IMR-90 (cell line): ENCODE results near the gene MRPL34. TPM values are rescaled to one million over a fixed set of nuclear protein-coding genes. Genes with fewer than 3 reads are reported as not detected.

Source experiments
- ATAC-seq: fragments of 200-7000 bp; cut with Tn5 transposase; 2 replicates; pipeline ENCODE4 v1.9.1; 2020; ENCODE audit warnings: low read depth, mild to moderate bottlenecking, moderate library complexity
- BruUV-seq: library from RNA; stranded (reverse); fragments of 400-500 nt; replicated peaks from 2 replicates; lab custom pipeline; 2021; lab: Mats Ljungman, UMichigan
- CTCF ChIA-PET: fragments of 300-600 bp; formaldehyde crosslinking; extraction: SDS; loops from one replicate; lab custom pipeline; 2021; ENCODE audit warnings: antibody characterized with exemption; lab: Yijun Ruan, JAX
- POLR2A ChIA-PET: fragments of 300-600 bp; sonication (Branson Sonifier 250); formaldehyde crosslinking; loops from one replicate; lab custom pipeline; 2022; ENCODE audit warnings: antibody characterized with exemption; ENCODE audit not compliant: unreplicated experiment; lab: Charles Lee
- DNase-seq: peaks from one replicate; pipeline ENCODE4 v3.0.0; 2013
- H2AFZ ChIP-seq: replicated peaks from 2 replicates; pipeline ENCODE3; 2013; ENCODE audit warnings: low read length, mild to moderate bottlenecking; ENCODE audit not compliant: poor library complexity
- H2AK5ac ChIP-seq: 2 replicates; pipeline ENCODE4 v1.6.1; 2013; ENCODE audit warnings: low read depth, low read length, inconsistent platforms
- H2AK9ac ChIP-seq: replicated peaks from 2 replicates; pipeline ENCODE3; 2013; ENCODE audit warnings: mild to moderate bottlenecking, low read depth, low read length, moderate library complexity; ENCODE audit not compliant: poor library complexity
- H2BK120ac ChIP-seq: 2 replicates; pipeline ENCODE4 v1.6.1; 2013; ENCODE audit warnings: low read depth, low read length, inconsistent platforms
- H2BK15ac ChIP-seq: 3 replicates; pipeline ENCODE4 v1.6.1; 2013; ENCODE audit warnings: low read depth, low read length, inconsistent platforms
- H2BK20ac ChIP-seq: 2 replicates; pipeline ENCODE4 v1.6.1; 2013; ENCODE audit warnings: low read depth, mild to moderate bottlenecking, inconsistent platforms, low read length, moderate library complexity
- H2BK5ac ChIP-seq: 2 replicates; pipeline ENCODE4 v1.6.1; 2013; ENCODE audit warnings: mild to moderate bottlenecking, low read depth, low read length, inconsistent platforms; ENCODE audit not compliant: poor library complexity, severe bottlenecking
- H3K14ac ChIP-seq: replicated peaks from 2 replicates; pipeline ENCODE4 v1.6.1; 2013; ENCODE audit warnings: low read depth, low read length, inconsistent platforms
- H3K18ac ChIP-seq: 2 replicates; pipeline ENCODE4 v1.6.1; 2013; ENCODE audit warnings: low read depth, low read length, control low read depth
- H3K23ac ChIP-seq: 2 replicates; pipeline ENCODE4 v1.6.1; 2013; ENCODE audit warnings: low read depth, low read length, inconsistent platforms
- H3K27ac ChIP-seq: 2 replicates; pipeline ENCODE4 v1.5.1; 2013; ENCODE audit warnings: mild to moderate bottlenecking, control low read depth, low read length; ENCODE audit not compliant: insufficient read depth
- H3K27me3 ChIP-seq: 2 replicates; pipeline ENCODE4 v1.6.1; 2013; ENCODE audit warnings: low read length; ENCODE audit not compliant: control insufficient read depth, insufficient read depth
- H3K36me3 ChIP-seq: 2 replicates; pipeline ENCODE4 v1.6.1; 2013; ENCODE audit warnings: low read length, mixed read lengths; ENCODE audit not compliant: control insufficient read depth, insufficient read depth
- H3K4ac ChIP-seq: 2 replicates; pipeline ENCODE4 v1.6.1; 2013; ENCODE audit warnings: low read depth, low read length, inconsistent platforms
- H3K4me1 ChIP-seq: 2 replicates; pipeline ENCODE4 v1.6.1; 2013; ENCODE audit warnings: low read length, mixed read lengths; ENCODE audit not compliant: control insufficient read depth, insufficient read depth
- H3K4me2 ChIP-seq: 2 replicates; pipeline ENCODE4 v1.6.1; 2013; ENCODE audit warnings: low read depth, mild to moderate bottlenecking, control low read depth, low read length, moderate library complexity
- H3K4me3 ChIP-seq: 2 replicates; pipeline ENCODE4 v1.5.1; 2013; ENCODE audit warnings: low read depth, mild to moderate bottlenecking, control low read depth, low read length, moderate library complexity; ENCODE audit not compliant: insufficient read depth
- H3K56ac ChIP-seq: 2 replicates; pipeline ENCODE4 v1.6.1; 2013; ENCODE audit warnings: low read length, inconsistent platforms; ENCODE audit not compliant: insufficient read depth; ENCODE audit errors: extremely low read depth
- H3K79me1 ChIP-seq, 2 experiments: 2 replicates each; pipeline ENCODE4 v1.6.1; 2013; ENCODE audit warnings: low read length in 2 of 2, inconsistent platforms in 1 of 2, low read depth in 1 of 2
- H3K9ac ChIP-seq: 2 replicates; pipeline ENCODE4 v1.6.1; 2013; ENCODE audit warnings: low read depth, low read length, control low read depth
- H3K9me1 ChIP-seq: 2 replicates; pipeline ENCODE4 v1.6.1; 2013; ENCODE audit warnings: low read length, inconsistent platforms; ENCODE audit not compliant: insufficient read depth
- H3K9me3 ChIP-seq: 2 replicates; pipeline ENCODE4 v1.6.1; 2013; ENCODE audit warnings: low read length; ENCODE audit not compliant: control insufficient read depth, insufficient read depth
- H4K20me1 ChIP-seq: 2 replicates; pipeline ENCODE4 v1.6.1; 2013; ENCODE audit warnings: low read length, inconsistent platforms; ENCODE audit not compliant: insufficient read depth
- H4K5ac ChIP-seq: 2 replicates; pipeline ENCODE4 v1.6.1; 2013; ENCODE audit warnings: mild to moderate bottlenecking, low read depth, low read length, control low read depth
- H4K8ac ChIP-seq, 2 experiments: 2 replicates each; pipeline ENCODE4 v1.6.1; 2013; ENCODE audit warnings: low read depth in 2 of 2, low read length in 2 of 2, control low read depth in 1 of 2, inconsistent platforms in 1 of 2
- H4K91ac ChIP-seq: 2 replicates; pipeline ENCODE4 v1.6.1; 2013; ENCODE audit warnings: low read depth, low read length, inconsistent platforms; ENCODE audit not compliant: insufficient read depth
- CEBPB ChIP-seq: IDR thresholded peaks from 2 replicates; pipeline ENCODE4 v1.6.1; 2012; ENCODE audit warnings: low read depth, low read length, improper control_type of control experiment
- CHD1 ChIP-seq: IDR thresholded peaks from 2 replicates; pipeline ENCODE4 v1.6.1; 2012; ENCODE audit warnings: low read depth, low read length, improper control_type of control experiment
- CTCF ChIP-seq: conservative IDR thresholded peaks from 2 replicates; pipeline ENCODE4 v1.5.1; 2012; ENCODE audit warnings: mild to moderate bottlenecking, low read depth, low read length, improper control_type of control experiment
- FOS ChIP-seq: fragments of 150-350 bp; IDR thresholded peaks from 2 replicates; pipeline ENCODE4 v1.6.1; 2016; ENCODE audit warnings: low read depth, low read length
- MAFK ChIP-seq: IDR thresholded peaks from 2 replicates; pipeline ENCODE4 v1.6.1; 2012; ENCODE audit warnings: low read depth, low read length, improper control_type of control experiment
- MAZ ChIP-seq: IDR thresholded peaks from 2 replicates; pipeline ENCODE4 v1.6.1; 2012; ENCODE audit warnings: low read depth, mild to moderate bottlenecking, low read length, improper control_type of control experiment, moderate library complexity, borderline replicate concordance
- MXI1 ChIP-seq: IDR thresholded peaks from 2 replicates; pipeline ENCODE4 v1.6.1; 2012; ENCODE audit warnings: low read depth, mild to moderate bottlenecking, low read length, moderate library complexity, borderline replicate concordance
- NFE2L2 ChIP-seq: fragments of 150-350 bp; IDR thresholded peaks from 2 replicates; pipeline ENCODE4 v1.6.1; 2016; ENCODE audit warnings: low read depth, mild to moderate bottlenecking, low read length
- POLR2A ChIP-seq: IDR thresholded peaks from 2 replicates; pipeline ENCODE4 v1.6.1; 2012; ENCODE audit warnings: mild to moderate bottlenecking, low read depth, low read length
- RAD21 ChIP-seq: IDR thresholded peaks from 2 replicates; pipeline ENCODE4 v1.6.1; 2012; ENCODE audit warnings: low read length, improper control_type of control experiment
- RCOR1 ChIP-seq: IDR thresholded peaks from 2 replicates; pipeline ENCODE4 v1.6.1; 2012; ENCODE audit warnings: mild to moderate bottlenecking, low read length, improper control_type of control experiment; ENCODE audit not compliant: insufficient replicate concordance
- RFX5 ChIP-seq: IDR thresholded peaks from 2 replicates; pipeline ENCODE4 v1.8.0; 2012; ENCODE audit warnings: low read depth, mild to moderate bottlenecking, low read length, moderate library complexity
- SMC3 ChIP-seq: fragments of 150-350 bp; IDR thresholded peaks from 2 replicates; pipeline ENCODE4 v1.6.1; 2016; ENCODE audit warnings: low read depth, mild to moderate bottlenecking, antibody characterized with exemption, low read length, moderate library complexity
- WGBS, 2 experiments: methylation state at CpG; one replicate each; pipeline versions ENCODE4 v1.1.5 to v1.1.7; 2013; ENCODE audit warnings: missing lambda C conversion rate in 2 of 2; ENCODE audit not compliant: insufficient read length in 1 of 2; ENCODE audit errors: extremely low coverage in 2 of 2; 5-methylcytosine and 5-hydroxymethylcytosine counted together
- dilution Hi-C: fragments of 300-500 bp; cut with HindIII; formaldehyde crosslinking; loops from one replicate; pipeline ENCODE4 v1.14.3; 2018; ENCODE audit warnings: low sequenced_read_pairs; ENCODE audit not compliant: unreplicated experiment
- in situ Hi-C: fragments of 300-500 bp; cut with MboI; formaldehyde crosslinking; loops from 3 replicates; pipeline ENCODE4 v1.14.3; 2019; ENCODE audit warnings: low sequenced_read_pairs, inconsistent platforms, mixed read lengths
- intact Hi-C: fragments of 100-400 bp; cut with micrococcal nuclease; formaldehyde crosslinking; loops from 2 replicates; pipeline ENCODE4 v1.10.0; 2022
- polyA plus RNA-seq, 3 experiments: library from polyadenylated mRNA; depleted of rRNA; stranded (reverse); fragments of >200 nt; gene quantifications; 2 replicates each; pipeline ENCODE4 v1.2.3, GENCODE V29; 2012; ENCODE audit warnings: low replicate concordance in 1 of 3
- total RNA-seq: library from RNA; depleted of rRNA; stranded (reverse); fragments of >200 nt; gene quantifications from 2 replicates; pipeline ENCODE4 v1.2.3, GENCODE V29; 2012

The MRPL34 gene
- total and polyA plus RNA-seq, 2 of the 4 experiments (the other 2 are of a cell fraction): 7.3 to 37.0 TPM

DNA sequence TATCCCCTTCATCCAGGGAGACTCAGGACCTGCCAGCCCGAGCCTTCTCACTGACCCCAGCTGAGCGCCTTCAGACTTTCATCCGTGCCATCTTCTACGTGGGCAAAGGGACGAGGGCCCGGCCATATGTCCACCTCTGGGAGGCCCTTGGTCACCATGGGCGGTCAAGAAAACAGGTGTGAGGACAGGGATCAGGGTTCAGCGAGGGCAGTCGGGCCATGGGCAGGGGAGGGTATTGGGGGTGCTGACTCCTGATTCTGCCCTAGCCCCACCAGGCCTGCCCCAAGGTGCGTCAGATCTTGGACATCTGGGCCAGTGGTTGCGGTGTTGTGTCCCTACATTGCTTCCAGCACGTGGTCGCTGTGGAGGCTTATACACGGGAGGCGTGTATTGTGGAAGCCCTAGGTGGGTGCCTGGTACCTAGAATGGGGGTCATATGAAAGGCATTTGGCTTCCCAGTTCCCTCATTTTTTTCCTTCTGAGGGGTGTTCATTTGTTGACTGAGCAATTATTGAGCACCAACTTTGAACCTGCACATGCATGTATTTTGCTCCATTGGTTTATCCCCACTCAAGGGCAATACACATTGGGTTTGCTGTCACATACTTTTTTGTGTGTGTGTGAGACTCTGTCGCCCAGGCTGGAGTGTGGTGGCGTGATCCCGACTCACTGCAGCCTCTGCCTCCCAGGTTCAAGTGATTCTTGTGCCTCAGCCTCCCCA, 20.1 kb upstream of the MRPL34 start:
- ChIA-PET CTCF (no interaction called here), POLR2A (no interaction called here)
- Histone ChIP-seq H2AK5ac (no peak overlapping the region), H3K4me2 (no peak overlapping the region), H2BK20ac (no peak overlapping the region), H3K9me3 (no peaks in the 10 kb centered on the region), H3K27me3 (no peaks in the 10 kb centered on the region), H3K79me1 (no peaks in the 10 kb centered on the region), H3K23ac (no peak overlapping the region), H3K14ac (no peak overlapping the region), H2AK9ac (no peak overlapping the region), H3K9me1 (no peaks in the 10 kb centered on the region), H3K36me3 (no peaks in the 10 kb centered on the region), H4K91ac (no peak overlapping the region), H2BK15ac (no peak overlapping the region), H3K4me3 (no peak overlapping the region), H3K4me1 (peaks cover 2% of the 10 kb centered on the region; the same call in 1 of the 2 replicates), H3K18ac (no peak overlapping the region), H3K56ac (no peak overlapping the region), H2BK120ac (no peak overlapping the region), H4K20me1 (no peaks in the 10 kb centered on the region), H2AFZ (no peak overlapping the region), H2BK5ac (no peak overlapping the region), H4K5ac (no peak overlapping the region), H3K27ac (no peak overlapping the region), H3K9ac (no peak overlapping the region), H3K4ac (no peak overlapping the region), H4K8ac (no peak overlapping the region)
- WGBS, 2 experiments: 97% methylated on average over 7 of the region's 18 CpGs; no CpG with 5 or more reads in 1 of the 2 experiments
- in situ Hi-C loops (loop anchor here (5.0 to 10.0 kb wide), 2 partner anchors 81 to 213 kb away; no protein-coding TSS in a partner anchor), dilution Hi-C loops (no loop called here), intact Hi-C loops (loop anchor here (10.0 kb wide), 1 partner anchor 511 kb away; no protein-coding TSS in a partner anchor)
- ATAC-seq: no peak
- TF ChIP-seq FOS (no peak), MXI1 (no peak), MAZ (no peak), CTCF (no peak), NFE2L2 (no peak), CHD1 (no peak), MAFK (no peak), RAD21 (no peak), RCOR1 (no peak), RFX5 (no peak), CEBPB (no peak), POLR2A (no peak), SMC3 (no peak)
- no peak for DNase-seq
- no TSS peak for BruUV-seq
